IPS DF 4.7 (cell line): ENCODE measurements around the gene BCAP31.
"Not testable (repeated sequence)": the region's sequence is repeated elsewhere in the genome, so short reads cannot be mapped to it uniquely, and the experiment has no call there.

Source experiments
- DNase-seq: peaks from one replicate; pipeline ENCODE4 v3.0.0-alpha.2; 2013; ENCODE audit warnings: low spot score; ENCODE audit errors: extremely low read depth

The BCAP31 gene

DNA sequence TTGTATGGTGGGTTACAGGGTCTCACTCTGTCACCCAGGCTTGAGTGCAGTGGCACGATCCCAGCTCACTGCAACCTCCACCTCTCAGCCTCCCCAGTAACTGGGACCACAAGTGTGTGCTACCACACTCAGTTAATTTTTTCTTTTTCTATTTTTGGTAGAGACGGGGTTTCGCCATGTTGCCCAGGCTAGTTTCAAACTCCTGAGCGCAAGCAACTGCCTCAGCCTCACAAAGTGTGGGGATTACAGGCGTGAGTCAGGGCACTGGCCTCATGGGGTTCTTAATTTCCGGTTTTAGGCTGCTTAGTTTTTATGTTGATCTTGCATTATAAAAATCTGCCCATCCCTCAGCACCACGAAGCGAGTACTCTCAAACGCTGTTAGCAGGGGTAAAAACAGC is 6.7 kb downstream of the BCAP31 start:
- no peak for DNase-seq

DNA sequence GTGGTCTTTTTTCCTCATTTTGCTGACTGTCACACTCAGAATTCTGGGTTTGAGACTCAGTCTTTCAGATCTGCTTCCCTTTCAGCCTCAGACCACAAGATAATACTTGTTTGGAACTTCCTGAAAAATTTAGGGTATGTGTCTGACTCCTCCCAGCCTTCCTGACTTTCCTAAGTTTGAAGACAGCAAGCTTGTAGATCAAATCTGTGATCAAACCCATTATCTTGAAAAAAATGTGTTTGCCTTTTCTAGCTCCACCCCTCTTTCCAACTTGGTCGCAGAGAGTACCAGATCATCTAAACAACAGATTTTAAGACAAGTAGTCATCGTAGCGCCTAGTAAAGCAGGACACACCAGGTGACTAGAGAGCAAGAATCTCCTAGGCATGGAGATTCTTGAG is 9.9 kb downstream of the BCAP31 start:
- DNase-seq: no peak

DNA sequence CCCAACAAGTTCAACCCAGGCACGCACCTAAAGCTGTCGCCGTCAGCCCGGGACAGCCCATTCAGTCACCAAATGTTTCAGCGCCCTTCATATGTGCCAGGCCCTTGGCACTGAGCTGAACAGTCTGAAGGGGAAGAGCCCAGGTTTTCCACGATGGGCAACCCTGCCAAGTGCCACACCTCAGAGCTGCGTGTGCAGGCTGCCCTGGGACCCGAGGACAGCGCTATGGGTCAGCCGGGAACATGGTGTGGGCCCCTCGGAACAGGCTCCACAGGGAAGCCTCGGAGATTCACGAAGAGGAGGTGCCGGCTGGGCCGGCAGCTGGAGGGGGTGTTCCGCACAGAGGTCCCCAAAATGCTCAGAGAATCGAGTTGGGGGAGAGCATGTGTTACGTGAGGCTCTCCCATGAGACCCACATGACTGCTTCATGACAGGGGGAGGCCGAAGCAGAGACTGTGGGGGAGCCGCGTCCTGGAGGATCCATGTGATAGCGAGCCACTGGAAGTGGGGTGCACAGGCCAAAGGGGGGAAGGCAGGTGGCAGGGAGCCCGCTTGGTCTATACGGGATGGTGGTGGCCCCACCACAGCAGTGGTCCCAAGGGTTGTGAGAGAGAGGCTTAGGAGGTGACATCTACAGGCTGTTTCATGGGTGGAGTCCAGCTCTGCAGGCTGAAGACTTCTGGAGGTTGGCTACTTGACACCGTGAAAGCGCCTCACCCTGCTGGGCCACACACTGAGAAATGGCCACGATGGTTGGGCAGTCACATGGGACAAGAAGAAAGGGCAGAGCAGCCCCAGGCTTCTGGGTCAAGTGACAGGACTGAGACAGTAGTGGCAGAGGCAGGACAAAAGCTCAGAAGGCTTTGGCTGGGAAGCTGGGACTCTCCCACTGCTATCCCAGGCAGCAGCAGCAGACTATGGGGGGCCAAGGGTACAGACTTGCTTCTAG is 14.2 kb downstream of the BCAP31 start:
- no peak for DNase-seq

DNA sequence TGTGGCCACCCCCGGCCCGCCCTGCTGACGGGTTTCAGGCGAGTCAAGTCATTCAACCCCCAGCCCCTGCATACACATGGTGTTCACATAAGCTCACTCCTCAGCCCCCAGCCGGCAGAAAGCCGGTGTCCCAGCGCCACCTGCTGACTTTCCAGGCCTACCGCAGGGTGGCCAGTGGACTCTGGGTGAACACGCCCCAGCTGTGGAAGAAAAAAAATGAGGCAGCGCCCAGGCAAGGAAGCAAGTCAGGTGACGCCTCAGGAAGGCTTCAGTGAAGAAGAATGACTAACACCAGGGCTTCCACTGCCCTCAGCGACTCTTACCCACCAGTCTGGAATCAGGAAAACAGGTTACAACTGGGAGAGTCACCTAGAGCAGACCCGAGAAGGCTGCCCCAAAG is 15.8 kb downstream of the BCAP31 start:
- no peak for DNase-seq

DNA sequence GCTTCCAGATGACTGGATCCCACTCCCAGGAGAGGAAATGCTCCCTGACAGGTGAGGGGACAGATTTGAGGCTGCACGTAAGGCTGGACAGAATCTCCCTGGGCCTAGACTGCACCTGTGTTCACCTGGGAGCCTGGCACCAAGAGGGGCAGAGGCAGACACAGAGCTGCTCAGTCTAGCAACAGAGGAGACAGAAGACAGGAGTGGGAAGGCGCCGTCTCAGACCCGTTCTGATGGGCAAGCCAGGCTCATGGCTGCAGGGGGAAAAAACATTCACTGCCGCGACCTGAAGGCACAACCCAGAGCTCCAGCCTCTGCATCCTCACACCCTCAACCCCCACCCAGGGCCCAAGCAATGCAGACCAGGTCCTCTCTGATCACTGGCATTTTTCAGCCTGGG is 16.8 kb downstream of the BCAP31 start:
- no peak for DNase-seq

DNA sequence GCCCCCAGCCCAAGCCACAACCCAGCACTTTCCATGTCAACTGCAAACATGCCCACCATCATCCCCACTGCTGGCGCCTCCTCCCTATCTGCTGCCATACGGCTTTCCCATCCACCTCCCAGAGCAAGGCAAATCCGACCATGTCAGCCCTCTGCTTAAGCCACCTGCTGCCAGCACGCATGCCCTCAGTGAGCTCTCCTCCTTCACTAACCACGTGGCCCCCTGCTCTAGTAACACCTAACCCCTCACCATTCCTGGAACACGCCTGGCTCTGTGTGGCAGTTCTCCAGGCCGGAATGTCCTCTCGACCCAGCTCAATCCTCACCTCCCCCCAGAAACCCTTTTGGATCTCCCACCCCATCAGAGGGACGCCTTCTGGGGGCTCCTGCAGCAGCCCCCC is 17.4 kb downstream of the BCAP31 start:
- DNase-seq: no peak

DNA sequence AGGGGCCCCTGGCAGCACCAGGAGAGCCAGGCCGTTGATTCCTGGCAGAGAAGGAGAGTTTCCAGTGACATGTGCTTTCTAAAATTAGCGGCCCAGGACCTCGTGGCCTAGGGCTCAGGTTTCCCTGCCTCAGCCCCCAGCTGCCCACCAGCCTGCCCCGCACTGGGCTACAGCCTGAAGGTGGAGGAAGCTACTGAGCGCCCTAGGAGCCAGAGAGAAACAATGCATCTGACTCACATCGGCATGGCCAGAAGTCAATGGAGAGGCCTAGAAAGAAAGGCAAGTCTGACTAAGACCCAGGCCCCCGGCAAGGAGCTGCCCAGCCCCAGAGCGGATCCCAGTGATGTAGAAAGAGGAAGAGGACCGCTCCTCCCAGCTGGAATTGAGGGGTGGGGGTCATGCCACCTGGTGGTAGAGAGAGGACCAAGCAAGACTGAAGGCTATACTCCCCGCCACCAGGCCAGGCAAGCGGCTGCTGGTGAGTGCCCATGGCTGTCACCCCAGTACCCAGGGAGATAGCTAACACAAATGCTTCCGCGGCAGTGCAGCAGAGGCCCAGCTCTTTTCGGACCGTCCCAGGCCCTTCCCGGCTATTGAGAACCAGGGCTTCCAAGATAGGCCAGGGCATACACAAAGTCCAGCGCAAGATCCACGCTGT is 18.7 kb downstream of the BCAP31 start:
- DNase-seq: not testable (repeated sequence)

DNA sequence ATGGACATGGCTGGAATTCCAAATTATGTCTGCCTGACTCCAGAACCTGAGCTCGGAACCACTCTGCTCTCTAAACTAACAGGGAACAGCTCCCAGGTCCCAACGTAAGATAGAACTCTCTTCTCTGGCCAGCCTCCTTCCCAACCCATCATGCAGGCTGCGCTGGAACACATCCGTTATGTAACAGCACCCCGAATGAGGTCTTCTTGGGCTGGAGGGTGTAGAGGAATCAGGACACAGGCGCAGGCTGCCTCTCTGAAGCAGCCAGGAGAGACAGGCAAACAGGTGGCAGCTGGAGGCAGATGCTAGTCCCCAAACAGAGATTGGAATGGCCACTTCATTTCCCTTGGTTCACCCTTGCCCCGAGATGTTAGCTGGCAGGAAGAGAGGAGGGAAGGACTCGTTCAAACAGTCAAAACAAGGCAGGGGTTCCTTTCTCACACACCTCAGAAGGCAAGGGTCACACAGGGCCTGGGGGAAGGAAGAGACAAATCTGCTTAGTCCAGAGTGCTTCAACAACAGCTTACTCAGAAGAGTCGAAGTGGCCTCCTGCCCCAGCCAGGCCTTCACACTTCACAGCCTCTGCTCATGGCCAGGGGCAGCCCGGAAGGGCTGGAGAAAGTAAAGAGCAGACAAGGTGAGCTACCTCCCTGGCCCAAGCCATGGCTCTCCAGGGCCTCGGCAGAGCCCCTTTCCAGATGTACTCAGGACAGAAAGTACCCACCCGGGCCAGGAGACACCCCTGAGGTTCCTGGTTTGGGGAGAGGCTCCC is 19.4 kb downstream of the BCAP31 start:
- not testable (repeated sequence) for DNase-seq

DNA sequence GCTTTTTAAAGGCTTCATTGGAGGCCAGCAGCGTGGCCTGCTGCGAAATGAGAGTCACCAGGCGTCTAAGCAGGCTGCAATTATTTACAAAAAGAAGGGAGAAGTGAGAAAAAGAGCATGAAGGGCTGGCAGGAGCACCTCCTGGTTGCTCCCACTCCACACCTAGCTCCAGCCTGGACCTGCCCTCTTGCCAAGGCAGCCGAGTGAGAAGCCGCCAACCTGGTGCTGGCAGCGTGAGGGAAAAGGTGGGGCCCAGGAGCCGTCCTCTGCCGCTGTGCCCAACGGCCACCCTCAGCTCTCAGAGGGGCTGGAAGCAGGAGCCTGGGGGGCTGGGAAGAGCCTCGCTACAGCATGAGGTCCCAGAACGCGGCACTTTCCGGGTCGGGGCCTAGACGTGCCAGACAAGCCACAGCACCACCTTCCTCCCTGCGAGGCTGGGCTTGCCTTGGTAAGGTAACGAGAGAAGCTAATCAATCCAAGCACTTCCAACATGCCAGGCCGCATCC is 20.1 kb downstream of the BCAP31 start:
- DNase-seq: no peak

DNA sequence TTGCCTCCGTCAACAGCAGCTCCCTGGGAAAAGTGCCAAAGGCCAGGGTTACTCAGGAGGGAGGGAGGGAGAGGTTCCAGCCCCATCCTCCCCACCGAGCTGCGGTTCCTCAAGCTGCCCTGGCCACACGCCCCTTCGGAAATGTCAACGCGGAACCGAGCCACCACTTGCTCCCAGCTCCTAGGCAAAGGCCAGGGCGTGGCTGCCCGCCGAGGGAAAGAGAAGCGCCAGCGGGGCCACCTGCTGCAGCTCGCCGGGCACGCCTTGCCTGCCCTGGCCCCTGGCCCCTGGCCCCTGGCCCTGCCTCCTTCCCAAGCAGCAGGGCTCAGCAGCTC is 21.2 kb downstream of the BCAP31 start:
- DNase-seq: no peak

DNA sequence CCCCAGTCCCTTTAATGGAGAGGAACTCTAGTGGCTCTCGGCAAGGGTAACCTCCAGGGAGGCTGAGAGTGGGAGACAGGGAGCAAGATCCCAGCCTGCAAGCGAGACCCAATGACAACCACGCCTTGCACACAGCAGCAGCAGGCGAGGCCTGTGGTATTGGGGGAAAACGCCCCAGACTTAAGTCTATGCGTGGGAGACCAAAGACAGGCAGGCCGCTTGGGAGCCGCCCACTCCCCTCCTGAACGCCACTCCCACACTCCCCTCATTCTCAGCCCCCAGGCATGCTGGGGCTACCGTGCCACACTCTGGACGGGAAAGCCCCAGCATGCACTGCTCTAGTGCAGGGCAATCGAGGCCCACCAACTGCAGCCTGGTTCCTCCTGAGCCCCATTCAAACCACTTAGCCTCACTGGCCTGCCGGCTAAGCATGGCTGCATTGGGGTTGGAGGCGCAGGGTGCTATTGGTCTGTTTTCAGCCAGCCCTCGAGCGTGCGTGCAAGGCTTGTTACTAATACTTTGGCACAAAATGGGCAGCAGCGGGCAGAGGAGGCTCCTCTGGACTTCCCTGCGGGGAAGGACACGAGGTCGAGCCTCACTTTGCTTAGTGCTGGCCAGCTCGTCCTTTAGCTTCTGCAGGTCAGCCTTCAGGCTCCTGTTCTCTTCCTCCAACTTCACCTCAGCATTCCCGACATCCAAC is 21.7 kb downstream of the BCAP31 start:
- DNase-seq: no peak

DNA sequence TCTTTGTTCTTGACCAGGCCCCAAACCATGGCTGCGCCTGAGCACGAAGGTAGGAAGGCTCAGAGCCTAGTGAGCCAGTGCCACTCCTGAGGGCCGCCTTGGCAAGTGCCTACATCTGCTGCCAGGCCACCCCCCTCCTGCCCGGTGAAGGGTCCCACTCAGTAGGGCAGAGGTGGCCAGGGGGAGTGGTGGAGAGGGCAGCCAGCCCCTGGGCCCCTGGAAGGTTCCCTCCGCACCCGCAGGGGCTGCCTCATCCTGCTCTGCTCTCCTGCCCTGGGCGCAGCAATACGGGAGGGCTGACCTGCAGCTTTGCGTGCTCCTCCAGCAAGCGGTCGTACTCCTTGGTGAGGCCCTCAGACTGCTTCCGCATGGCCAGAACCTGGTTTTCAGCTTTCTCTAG is 22.5 kb downstream of the BCAP31 start:
- DNase-seq: no peak

DNA sequence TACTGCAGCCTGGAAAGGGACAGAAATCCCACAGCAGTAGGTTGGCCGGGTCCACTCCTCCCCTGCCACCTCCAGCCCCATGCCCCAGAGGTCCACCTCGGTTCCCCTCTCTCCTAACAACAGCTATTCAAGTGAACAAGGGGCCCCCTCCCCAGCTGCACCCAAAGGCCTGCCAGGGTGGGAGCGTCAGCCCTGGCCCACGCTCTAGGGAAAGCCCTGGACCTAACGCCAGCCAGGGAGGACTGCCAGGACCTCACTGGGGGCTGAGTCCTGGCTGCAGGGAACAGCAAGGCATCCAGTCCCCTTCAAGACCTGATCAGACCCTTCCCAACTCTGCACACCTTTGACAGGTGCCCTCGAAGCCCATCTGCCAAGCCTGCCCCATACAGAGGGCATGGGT is 23.2 kb downstream of the BCAP31 start:
- no peak for DNase-seq

DNA sequence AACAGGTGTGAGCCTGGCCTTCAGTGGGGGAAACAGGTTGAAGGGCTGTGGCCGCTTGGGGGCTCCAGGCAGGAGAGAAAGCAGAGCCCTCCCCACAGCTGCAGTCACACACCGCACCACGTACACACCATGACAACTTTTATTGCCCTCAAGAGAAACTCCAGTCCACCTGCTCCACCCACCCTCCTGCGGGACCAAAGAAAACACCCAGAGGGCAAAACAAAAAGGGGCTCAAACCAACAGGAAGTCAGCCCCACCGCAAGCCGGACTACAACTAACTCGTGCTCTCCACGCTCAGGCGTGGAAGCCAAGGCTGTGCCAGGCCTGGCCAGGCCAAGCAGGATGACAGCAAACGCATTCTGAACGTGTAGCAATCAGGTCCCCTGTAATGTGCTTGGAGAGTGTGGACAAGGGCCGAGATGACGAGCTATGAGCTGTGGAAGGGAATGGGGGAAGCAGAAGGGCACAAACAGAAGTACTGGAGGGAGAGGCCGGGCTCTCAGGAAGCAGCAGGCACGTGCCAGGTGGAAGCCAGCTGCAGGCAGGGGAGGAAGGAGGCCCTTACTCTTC is 23.7 kb downstream of the BCAP31 start:
- no peak for DNase-seq

DNA sequence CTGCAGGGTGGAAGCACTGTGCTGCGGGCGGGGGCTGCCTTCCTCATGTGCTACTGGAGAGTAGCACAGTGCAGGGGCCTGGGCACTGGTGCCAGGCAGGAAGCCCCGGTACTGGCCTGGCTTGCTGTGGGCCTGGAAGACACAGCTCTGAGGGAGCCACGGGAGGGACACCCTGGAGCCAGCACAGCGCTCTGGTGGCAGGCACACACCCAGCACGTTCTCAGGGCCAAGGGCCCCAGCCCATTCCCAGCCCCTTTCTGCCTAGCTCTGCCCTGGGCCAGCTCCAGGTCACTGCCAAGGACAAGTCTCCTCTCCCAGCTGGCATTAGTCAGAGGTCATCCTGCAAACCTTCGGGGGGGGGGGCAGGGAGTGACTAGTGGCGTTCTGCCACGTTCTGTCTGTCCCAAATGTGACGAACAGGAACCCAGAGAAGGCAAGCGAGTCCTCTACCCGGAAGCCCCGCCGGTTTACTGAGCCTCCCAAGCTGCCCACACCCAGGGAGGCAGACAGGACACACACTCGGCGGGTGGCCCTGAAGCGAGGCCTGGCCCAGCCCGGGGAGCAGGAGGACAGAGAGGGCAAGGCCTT is 24.3 kb downstream of the BCAP31 start:
- DNase-seq: not testable (repeated sequence)

DNA sequence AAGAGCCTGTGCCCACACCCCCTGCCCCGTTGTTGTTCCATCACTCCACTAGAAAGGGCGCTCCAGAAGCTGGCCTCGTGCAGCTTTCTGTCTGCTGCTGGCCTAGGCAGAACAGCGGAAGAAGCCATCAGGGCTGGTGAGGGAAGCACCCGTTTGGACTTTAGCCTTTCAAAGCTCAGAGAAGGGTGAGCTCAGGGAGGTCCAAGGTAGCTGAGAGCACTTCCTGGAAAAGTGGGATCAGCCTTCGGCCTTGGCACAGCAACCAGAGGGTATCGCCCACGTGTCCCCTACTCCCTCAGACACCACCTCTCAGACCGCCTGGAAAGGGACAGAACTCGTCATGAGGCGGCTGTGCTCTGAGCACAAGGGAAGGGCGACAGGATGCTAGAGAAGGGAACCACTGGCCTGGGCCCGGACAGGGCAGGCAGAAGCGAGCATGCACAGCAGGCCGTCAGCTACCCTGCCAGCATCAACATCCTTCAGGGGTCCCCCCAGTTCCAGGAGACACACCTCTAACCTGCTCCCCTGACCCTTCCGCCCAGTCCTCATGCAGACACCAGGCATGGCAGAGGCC is 24.9 kb downstream of the BCAP31 start:
- DNase-seq: not testable (repeated sequence)

DNA sequence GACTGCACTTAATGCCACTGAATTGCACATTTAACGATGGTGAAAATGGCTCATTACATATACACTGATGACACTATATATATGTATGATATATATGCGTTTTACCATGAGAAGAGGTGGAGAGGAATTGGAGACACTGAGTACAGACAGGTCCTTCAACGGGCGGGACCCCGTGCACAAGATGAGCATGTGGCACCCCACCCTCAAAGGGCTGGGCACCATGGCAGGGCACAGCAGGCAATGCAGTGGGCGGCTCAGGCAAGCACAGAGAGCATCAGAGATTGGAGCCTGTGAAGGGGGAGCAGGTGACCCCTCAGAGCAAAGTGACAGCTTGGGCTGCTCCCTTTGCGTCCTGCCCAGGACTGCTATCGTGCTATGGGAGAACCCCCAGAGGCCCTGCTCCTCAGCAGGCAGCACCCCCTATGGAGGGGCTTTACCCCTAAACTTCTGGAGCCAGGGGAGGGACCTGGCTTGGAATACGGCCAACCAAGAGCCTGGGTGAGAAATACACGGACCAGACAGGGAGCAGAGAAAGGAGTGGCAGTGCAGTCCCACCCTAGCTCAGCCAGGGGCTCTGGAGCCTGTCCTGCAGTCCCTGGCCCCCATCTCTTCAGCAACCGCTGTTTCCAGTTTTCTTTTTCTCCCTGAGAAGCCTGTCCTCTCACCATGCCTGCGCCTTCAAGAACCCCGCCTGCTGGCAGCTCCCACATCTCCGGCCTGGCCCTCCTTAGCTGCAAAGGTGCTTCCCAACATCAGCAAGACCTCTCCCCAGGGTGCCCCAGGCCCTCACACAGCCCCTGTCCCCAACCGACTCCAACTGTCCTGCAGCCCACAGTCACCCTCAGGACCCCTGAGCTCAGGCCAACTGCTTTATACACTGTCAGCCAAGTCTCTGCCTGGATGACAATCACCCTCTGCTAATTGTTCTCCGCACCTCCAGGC is 26.0 kb downstream of the BCAP31 start:
- no peak for DNase-seq

DNA sequence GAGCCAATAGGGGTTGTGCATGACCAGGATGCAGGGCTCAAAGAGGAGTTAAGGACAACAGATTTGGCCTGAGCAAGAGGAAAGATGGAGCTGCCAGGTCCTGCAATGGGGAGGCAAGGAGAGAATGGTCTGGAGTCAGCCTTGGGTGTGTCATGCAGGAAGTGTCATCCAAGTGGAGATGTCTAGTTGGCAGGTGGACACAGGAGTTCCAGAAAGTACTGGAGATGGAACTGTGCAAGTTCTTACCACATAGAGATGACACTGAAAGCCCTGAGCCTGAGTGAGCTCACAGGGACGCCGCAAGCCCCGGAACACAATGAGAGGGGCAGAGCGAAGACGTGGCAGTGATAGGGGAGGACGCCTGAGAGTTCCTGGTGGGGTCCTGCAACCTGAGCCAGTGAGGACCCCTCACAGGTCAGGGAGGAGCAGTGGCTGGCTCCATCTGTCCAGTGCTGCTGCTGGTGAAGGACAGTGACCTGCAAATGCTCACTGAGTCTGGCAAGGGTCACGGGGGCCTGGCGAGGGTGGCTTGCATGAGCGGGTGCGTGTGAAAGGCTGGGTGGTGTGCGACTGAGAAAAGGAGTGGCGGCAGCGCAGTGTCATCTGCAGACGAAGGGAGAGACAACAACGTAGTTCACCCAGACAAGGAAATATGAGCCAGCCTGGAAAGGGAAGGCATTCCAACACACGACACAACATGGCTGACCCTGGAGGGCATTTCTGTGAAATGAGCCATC is 27.0 kb downstream of the BCAP31 start:
- DNase-seq: not testable (repeated sequence)
